Measurements from ENCODE around the gene MYL10.

MYL10 gene

DNA sequence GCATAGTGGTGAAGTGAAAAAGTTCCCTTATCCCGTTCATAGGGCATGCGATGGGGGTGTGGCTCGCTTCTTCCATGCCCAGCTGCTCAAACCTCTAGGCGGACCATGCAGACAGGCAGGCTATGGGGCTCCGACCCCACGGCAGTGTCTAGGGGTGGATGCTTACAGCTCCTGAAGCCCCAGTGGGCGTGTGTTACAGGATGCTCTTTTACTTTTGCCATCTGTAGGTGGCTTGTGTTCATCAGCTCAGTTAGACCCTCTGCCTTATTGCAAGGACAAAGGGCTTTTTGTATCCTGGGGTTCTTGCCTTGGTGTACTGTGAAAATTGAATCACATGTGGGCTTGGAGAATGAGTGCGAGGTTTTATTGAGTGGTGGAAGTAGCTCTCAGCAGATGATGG is at the start of gene MYL10:
Gene MYL10 (minus strand): TSS at position 126 of the 400 bp plus-strand sequence. CDS start 178 bp downstream, outside the sequence.
- no peak for DNase-seq

DNA sequence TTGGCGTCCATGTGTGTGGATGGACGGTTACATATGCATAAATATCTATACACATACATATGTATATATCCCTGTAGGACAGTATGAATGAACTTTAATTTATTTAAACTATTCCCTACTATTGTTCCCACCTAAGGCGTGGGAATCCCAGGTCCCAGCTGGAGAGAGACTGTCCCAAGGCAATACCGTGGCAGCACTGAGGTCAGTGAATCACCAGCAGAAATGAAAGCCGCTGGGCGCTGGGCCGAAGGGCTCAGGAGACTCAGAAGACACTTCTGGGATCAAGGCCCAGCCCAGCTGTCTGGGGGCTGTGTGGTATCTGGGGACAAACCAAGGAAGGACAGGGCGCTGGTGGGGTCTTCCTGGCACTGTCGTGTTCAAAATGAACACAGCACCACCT is 49.6 kb upstream of the MYL10 start:
- no peak for DNase-seq

DNA sequence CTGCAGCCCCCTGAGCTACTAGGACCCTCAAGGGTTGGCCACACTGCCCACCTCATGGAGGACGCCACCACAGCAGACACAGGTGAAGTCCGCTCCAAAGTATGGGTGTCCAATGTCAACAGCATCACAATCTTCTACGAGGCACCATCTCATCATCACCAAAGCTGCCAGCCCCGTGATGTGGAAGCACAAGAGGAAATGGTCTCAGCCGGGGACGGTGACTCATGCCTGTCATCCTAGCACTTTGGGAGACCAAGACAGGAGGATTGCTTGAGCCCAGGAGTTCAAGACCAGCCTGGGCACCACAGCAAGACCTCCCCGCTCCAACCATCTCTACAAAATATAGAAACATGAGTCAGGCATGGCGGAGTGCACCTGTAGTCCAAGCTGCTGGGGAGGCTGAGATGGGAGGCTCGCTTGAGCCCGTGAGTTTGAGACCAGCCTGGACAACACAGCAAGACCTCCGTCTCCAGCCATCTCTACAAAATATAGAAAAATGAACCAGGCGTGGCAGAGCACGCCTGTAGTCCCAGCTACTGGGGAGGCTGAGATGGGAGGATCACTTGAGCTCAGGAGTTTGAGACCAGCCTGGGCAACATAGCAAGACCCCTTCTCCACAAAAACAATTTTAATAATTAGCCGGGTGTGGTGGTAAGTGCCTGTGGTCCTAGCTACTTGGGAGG is 48.8 kb upstream of the MYL10 start:
- DNase-seq, result no peak

DNA sequence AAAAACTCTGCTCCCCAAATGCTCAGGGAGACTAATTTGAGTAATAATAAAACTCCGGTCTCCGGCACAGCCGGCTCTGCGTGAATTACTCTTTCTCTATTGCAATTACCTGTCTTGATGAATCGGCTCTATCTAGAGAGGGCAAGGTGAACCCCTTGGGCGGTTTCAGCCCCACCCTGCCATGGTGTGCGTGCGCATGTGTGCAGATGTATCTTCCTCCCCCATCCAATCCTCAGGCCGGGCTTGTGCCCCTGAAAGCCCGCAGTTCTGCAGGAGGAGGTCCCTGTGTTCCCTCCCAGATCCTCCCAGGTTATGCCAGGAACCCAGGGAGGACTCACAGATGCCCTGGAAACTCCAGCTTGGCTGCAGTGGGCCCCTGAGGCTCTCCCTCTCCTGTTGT is 48.3 kb upstream of the MYL10 start:
- no peak for DNase-seq

DNA sequence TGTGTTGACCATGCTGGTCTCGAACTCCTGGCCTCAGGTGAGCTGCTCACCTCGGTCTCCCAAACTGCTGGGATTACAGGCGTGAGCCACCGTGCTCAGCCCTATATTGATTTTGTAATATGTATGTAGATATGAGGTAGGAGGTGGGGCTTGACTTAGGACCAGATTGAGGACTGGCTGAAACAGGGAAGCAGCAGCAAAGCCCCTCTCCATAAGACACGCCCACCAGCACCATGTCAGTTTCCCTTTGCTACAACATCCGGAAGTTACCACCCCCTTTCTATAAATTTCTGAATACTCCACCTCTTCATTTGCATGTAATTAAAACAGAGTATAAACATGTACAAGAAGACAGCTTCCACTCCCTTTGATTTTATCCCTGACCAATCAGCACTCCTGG is 47.9 kb upstream of the MYL10 start:
- no peak for DNase-seq

DNA sequence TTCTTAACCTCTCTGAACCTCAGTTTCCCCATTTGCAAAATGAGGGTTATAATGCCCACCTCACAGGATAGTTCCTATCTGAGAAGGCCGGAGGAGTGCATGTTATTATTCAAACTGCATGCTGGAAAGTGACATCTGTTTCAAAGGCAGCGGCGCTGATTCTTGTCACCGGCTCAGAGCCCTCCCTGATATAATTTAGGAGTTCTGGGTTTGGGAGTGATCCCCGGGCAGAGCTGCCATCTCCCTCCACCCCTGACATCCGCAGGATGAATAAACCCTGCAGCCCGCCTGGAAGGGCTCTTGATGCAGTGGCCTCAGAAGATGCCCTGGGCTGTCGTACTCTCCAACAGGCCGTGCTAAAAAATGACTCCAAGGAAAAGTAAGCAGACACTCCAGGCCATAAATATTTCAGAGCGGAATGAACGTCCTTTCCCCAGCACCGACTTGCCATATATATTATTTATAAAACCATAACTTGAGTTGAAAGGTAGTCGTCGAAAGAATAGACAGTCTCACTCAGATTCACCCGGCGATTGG is 47.0 kb upstream of the MYL10 start:
- no peak for DNase-seq

DNA sequence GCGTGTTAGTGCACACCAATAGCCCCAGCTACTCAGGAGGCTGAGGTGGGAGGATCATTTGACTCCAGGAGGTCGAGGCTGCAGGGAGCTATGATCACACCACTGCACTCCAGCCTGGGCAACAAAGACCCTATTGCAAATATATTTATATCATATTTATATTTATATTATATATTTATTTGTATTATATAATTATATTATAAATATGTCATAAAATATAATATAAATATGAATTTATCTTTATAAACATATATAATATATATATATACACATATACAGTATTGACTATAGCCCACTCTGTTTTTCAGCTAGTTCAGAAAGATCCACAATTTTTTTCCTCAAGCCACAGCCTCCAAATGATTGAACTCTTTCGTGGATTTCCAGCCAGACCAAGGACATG is 45.3 kb upstream of the MYL10 start:
- no peak for DNase-seq

DNA sequence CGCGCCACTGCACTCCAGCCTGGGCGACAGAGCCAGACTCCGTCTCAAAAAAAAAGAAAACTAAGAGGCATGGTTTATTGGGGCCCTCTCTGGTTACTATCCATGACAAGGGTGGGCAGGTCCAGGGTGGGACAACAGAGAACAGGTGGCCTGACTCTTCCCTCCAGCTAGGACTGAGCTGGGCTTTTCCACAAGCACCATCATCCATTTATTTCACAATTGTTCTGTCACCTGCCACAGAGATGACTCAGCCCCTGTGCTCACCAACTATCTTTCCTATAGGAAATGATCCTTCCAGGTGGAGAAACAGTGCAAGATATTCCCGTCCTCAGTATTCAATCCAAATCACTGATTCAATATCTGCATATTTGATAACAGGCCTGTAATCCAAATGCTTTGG is 44.9 kb upstream of the MYL10 start:
- DNase-seq, result no peak

DNA sequence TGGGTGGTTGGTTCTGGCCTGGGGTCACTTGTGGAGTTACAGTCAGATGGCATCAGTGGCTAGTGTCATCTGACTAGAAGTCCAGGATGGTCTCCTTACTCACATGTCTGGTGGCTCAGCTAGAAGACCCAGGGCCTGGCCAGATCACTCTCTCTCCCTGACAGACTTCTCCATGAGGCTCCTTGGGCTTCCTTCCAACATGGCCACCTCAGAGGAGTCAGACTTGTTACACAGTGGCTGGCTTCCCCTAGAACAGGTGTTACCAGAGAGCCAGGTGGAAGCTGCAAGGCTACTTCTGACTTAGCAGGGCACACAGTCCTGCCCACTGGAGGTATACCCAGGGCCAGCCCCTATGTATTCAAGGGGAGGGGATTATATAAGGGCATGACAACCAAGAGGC is 44.2 kb upstream of the MYL10 start:
- DNase-seq, result no peak

DNA sequence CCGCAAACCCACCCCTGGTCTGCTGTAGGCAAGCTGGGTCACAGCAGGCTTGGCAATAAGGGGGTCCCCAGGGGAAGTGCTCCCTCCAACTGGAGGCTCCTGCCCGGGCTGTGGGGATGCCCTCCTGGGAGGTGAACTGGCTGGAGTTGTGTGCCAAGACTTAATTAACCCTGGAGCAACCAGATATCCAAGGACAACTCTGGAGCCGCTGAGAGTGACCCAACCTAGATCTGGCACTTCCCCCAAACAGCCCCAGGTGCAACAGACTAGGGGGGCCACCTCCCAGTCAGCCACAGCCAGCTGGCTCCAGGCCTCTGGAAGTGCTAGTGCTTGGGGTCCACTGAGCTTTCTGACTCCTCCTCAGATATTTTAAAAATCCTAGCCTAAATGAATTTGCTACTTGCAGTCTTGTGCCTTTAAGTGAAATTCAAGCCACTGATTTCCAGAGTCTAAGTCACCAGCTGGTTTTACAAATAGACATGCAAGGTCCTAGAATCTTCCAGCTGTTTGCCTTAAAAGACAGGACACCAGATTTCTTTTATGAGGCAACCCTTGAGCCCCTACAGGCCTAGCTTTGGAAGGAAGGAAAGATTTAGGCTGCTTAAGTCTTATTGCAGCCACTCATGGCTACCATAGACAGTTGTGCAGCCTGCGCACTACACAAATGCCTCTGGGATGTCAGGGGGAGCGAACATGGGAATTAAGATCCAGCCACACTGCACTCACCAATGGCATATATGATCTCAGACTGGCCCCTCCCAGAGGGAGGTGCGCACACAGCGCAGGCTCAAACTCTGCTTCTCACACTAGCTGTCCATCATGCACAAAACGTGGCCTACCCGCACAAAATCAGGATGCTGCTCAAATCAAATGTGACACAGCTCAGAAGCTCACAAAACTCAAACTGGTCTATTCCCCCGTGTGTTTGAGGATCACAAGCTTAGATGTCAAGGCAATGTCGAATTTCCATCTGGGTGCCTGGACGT is 42.6 kb upstream of the MYL10 start:
- DNase-seq, result no peak

DNA sequence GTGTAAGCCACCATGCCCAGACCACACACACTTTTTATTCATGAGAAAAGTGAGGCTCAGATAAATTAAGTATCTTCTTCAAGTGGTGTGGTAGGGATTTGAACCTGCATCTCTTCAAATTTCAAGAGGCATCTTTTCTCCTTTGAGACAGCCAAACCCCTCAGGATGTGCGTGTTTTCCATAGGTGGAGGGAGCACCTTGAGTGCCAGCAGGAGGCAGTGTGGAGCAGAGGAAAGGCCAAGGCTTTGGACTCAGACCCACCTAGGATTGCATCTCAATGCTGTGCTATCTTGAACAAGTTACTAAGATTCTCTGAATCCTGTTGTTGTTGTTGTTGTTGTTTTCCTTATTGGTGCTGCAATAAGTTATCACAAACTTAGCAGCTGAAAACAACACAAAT is 40.2 kb upstream of the MYL10 start:
- no peak for DNase-seq

DNA sequence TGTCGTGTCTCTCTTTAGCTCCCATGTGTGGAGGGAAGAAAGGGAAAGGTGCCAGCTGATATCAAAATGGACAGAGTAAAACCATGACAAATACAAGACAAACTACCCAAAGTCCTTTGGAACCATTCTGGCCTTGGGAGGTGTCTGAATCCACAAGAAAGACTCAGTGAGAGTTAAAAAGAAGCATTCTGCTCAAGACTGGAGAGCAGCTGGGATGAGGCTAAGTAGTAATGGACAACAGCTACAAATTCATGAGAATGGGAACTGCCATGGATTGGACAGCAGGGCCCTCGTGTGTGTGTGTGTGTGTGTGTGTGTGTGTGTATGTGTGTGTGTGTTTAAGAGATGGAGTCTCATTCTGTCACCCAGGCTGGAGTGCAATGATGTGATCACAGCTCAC is 39.6 kb upstream of the MYL10 start:
- no peak for DNase-seq

DNA sequence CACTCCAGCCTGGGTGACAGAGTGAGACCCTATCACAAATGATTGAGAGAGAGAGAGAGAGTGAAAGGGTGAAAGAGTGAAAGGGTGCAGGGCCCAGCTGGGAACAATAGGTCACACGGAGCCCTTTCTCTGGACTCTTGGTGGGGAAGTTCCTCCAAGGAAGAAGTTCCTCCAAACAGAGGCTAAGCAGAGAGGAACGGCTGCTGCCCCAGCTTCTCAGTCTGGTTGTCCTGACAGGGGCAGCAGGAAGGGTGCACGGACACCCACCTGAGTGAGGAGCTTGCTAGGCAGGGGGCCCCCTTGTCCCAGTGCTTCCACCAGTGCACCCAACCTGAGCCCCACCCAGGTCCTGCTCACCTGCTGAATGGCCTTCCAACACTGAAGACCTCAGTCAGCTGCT is 38.8 kb upstream of the MYL10 start:
- no peak for DNase-seq

DNA sequence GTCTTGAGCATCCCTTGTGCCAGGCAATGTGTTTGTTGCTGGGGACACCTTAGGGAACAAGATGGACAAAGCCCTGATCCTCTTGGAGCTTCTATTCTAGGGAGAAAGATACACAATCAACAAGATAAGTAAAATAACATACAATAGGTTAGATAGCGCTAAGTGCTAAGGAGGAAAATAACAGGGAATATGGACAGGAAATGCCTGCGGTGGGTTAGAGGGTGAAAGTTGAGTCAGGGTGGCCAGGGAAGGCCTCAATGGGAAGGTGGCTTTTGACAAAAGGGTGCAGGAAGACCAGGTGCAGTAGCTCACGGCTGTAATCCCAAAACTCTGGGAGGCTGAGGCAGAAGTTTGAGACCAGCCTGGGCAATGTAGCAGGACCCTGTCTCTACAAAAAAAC is 38.3 kb upstream of the MYL10 start:
- no peak for DNase-seq

DNA sequence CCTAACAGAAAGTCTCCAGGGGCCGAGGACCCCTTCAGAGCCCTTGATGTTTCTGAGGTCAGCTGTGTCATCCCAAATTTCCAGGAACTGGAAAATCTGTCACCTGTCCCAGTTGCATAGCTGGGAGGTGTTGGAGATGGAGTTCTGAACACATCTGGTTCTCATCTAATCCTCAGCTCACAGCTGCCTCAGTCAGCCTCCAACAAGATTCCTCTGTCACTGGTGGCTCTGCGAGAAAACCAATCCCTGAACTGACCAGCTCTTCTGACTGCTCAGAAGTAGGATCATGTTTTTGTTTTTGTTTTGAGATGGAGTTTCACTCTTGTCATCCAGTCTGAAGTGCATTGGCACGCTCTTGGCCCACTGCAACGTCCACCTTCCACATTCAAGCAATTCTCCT is 37.6 kb upstream of the MYL10 start:
- DNase-seq, result no peak

DNA sequence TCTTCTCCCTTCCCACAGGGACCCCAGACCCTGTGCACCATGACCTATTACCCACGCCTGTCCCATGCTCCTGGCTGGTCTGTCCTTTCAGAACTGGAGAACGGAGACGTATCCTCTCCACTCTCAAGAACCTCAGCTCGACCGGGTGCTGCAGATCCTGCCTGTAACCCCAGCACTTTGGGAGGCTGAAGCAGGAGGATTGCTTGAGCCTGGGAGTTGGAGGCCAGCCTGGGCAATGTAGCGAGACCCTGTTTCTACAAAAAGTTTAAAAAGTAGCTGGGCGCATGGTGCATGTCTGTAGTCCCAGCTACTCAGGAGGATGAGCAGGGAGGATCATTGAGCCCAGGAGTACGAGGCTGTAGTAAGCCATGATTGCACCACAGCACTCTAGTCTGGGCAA is 37.2 kb upstream of the MYL10 start:
- DNase-seq, result no peak

DNA sequence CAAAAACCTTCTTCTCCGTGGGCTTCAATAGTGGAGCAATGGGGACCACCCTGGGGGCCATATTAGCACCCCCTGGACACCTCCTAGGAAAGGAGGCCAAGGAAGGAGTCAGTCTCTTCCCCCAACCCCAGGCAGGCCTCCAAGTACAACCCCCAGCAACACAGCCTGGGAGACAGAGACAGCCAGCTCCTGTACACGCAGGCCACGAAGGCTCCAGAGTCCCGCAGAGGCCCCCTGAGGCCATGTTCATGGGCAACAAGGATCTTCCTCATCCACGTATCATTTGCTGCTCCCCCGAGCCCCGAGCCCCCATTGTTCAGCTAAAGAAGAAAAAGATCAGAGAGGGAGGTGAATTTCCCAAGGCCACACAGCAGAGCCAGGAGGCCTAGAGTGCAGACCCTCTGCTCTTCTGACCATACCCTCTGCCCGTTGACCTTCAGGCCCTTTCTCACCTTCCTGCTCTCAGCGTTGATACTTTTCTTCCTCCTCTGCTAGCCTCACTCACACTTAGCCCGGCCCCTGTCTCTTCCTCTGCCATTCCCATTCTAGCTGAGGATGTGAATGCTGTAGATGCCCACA is 35.9 kb upstream of the MYL10 start:
- DNase-seq, result no peak

DNA sequence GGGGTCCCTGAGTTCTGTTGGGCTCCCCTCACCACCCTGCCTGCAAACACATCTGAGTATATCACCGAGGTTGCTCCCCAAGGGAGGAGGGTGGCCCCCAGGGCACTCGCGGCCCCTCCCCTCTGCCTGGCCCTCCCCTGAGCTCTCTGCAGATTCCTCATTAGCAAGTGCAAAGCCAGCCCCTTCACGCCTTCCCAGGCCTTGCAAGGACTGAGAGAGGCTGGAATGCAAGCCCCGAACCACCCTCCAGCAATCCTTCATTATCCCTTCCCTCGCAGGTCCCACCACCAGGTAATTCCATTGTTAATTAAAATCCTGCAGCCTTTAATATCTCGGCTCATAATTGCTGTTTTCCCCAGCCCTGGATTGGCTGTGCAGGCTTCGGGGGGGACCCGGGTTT is 35.3 kb upstream of the MYL10 start:
- no peak for DNase-seq

DNA sequence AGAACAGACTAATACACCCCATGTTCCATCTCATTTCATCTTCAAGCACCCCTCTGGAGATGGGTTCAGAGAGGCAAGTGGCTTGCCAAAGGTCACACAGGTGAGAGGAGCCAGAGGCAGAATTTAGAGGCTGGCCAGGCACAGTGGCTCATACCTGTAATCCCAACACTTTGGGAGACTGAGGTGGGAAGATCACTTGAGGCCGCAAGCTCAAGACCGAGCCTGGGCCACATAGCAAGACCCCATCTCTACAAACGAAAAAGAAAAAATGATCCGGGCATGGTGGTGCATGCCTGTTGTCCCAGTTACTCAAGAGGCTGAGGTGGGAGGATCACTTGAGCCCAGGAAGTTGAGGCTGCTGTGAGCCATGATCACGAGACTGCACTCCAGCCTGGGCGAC is 34.7 kb upstream of the MYL10 start:
- DNase-seq, result no peak

DNA sequence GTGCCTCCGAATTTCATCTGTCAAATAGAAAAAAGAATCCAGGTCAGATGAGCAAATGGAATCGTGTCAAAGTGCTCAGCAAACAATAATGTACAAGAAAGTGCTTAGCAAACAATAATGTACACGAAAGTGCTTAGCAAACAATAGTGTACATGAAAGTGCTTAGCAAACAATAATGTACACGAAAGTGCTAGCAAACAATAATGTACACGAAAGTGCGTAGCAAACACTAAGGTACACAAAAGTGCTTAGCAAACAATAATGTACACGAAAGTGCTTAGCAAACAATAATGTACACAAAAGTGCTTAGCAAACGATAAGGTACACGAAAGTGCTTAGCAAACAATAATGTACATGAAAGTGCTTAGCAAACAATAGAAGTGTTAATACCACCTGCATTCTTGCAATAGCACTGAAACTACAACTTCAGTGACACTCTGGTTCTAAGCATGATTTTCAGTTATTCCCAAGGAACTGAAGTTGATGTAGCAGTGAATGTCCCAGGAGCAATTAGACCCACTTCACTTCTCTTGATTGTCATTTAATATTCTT is 33.4 kb upstream of the MYL10 start:
- no peak for DNase-seq

DNA sequence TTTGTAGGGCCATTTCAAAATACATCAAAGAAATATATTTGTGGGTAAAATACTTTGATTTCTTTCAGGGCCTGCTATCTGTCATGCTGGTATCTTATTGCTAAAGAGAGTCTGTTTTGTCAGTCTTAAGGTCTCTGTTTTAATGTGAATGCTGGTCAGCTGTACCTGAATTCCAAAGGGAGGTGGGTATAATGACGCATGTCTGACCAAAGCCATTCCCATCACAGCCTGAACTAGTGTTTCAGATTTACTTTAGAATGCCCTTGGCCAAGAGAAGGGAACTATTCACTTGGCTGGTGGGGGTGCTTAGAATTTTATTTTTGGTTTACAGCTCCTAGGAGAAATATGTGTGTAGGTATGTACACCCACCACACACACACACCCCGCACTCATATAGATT is 30.6 kb upstream of the MYL10 start:
- DNase-seq, result no peak

DNA sequence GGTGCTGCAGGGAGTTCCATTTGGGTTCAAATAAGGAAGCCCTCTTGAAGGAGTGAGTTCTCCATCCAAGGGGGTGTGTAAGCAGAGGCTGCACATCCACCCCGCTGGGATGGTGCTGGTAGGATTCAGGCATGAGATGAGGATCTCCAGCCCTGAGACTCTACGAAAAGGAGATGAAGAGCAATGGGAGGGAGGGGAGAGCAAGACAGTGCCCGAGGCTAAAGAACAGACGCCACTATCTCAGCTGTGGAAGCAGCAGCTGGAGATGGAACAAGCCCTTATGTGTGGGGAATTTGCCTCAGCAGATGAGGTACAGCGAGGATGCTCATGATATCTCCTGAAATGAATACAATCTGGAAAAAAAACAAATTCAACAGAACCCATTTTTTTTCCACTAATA is 28.1 kb upstream of the MYL10 start:
- DNase-seq, result no peak

DNA sequence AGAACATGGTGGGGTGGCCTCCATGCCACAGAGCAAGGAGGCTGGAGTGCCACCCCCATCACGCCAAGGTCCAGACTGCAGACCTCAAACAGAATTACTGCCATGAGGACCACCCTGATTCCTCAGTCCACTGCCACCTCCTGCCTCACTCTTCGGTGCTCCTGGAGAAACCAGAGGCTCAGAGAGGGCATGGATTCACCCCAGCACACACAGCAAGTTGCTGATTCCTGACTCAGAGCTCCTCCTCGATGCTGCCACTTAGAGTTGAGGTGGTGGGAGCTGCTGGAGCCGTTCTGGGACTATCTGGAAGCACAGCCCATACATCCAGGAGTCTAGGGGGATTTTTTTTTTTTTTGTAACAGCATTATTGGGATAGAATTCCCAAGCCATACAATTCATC is 22.0 kb upstream of the MYL10 start:
- no peak for DNase-seq

All from stimulated activated CD4-positive, alpha-beta T cell treated with anti-CD3 and anti-CD28 coated beads, Interleukin-1b, Interleukin-23, amount 100 ng/mL, for 48 hours (primary cell).